H1 (cell line): ENCODE data around the gene RFLNA.

ENCODE experiments used
- GTF2F1 ChIP-seq: IDR thresholded peaks from 2 replicates; pipeline ENCODE4 v1.6.1; 2012; ENCODE audit warnings: low read depth, low read length, improper control_type of control experiment, borderline replicate concordance
- KDM1A ChIP-seq: fragments of 200-600, 300-600 bp; sonication (generic); IDR thresholded peaks from 2 replicates; pipeline ENCODE4 v1.7.1; 2016; ENCODE audit warnings: mild to moderate bottlenecking, low read length, borderline replicate concordance
- SUZ12 ChIP-seq: fragments of 200-600 bp; sonication (generic); IDR thresholded peaks from 2 replicates; pipeline ENCODE4 v1.6.1; 2012; ENCODE audit warnings: mild to moderate bottlenecking, inconsistent platforms, low read length, moderate library complexity, mixed read lengths
- TF ChIP-seq, protein P1 (sequence below), 3 experiments: IDR thresholded peaks; 1 replicate in 2 of 3; 2 replicates in 1 of 3; pipeline versions ENCODE4 v1.5.1 to v1.6.1; 2011; ENCODE audit warnings: low read length in 3 of 3, mild to moderate bottlenecking in 3 of 3, inconsistent platforms in 2 of 3, low read depth in 1 of 3, moderate library complexity in 1 of 3; ENCODE audit not compliant: insufficient read depth in 1 of 3; ENCODE audit errors: control extremely low read depth in 1 of 3

DNA sequence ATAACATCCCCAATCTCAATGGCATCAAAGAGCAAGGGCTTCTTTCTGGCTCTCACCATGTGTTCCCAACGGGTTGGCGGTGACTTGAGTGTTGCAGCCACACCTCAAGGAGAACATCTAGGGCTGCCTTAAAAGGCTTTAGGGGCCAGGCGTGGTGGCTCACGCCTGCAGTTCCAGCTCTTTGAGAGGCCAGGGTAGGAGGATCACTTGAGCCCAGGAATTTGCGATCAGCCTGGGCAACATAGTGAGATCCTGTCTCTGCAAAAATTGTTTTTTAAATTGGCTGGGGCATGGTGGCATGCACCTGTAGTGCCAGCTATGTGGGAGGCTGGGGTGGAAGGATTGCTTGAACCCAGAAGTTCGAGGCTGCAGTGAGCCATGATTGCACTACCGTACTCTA is 14.9 kb downstream of the RFLNA start:
- TF ChIP-seq KDM1A (no peak), SUZ12 (no peak), GTF2F1 (no peak)
- TF ChIP-seq, protein P1, sequence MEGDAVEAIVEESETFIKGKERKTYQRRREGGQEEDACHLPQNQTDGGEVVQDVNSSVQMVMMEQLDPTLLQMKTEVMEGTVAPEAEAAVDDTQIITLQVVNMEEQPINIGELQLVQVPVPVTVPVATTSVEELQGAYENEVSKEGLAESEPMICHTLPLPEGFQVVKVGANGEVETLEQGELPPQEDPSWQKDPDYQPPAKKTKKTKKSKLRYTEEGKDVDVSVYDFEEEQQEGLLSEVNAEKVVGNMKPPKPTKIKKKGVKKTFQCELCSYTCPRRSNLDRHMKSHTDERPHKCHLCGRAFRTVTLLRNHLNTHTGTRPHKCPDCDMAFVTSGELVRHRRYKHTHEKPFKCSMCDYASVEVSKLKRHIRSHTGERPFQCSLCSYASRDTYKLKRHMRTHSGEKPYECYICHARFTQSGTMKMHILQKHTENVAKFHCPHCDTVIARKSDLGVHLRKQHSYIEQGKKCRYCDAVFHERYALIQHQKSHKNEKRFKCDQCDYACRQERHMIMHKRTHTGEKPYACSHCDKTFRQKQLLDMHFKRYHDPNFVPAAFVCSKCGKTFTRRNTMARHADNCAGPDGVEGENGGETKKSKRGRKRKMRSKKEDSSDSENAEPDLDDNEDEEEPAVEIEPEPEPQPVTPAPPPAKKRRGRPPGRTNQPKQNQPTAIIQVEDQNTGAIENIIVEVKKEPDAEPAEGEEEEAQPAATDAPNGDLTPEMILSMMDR (IDR thresholded peaks at IDR 0.05; ENCODE audit: control extremely low read depth in 1 of 3, insufficient read depth in 1 of 3, low read depth in 1 of 3, low read length in 3 of 3), result no peak
